Measurements from ENCODE around the gene MACIR. TPM values are rescaled to one million over a fixed set of nuclear protein-coding genes. Genes with fewer than 3 reads are reported as not detected.
"Not testable (repeated sequence)": the region's sequence is repeated elsewhere in the genome, so short reads cannot be mapped to it uniquely, and the experiment has no call there.

MACIR gene, protein sequence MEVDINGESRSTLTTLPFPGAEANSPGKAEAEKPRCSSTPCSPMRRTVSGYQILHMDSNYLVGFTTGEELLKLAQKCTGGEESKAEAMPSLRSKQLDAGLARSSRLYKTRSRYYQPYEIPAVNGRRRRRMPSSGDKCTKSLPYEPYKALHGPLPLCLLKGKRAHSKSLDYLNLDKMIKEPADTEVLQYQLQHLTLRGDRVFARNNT
- 12.6 and 19.7 TPM in 2 replicates for total RNA-seq (2014; rRNA removed; shearing (Covaris generic))

GRCh38 chr5:103258368-103258956 is at the start of gene MACIR:
Gene MACIR (plus strand): TSS chr5:103258763. CDS start chr5:103275920, 17,157 bp downstream.
- peak; percentile 100 for DNase-seq (ENCODE audit: low read depth)

DNA sequence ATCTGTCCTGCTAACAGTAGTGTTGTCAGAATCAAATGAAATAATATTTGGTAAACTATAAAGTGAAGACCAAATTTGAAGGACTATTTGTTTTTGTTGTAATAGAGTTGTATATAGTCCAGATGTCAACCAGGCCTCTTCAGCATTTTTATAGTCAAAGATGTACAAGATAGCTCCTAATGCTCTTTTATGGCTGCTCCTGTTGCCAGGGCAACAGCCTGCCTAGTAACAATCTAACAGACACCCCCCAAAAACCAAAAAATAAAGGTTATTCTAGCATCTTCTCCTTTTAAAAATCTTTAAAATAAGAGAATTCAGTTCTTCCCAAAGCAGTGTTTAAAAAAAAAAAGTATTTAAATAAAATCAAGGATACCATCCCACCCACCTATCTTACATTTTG is 49.5 kb upstream of the MACIR start:
- no peak for DNase-seq (ENCODE audit: low read depth)

GRCh38 chr5:103210952-103211351 is 47.6 kb upstream of the MACIR start:
- no peak for DNase-seq (ENCODE audit: low read depth)

DNA sequence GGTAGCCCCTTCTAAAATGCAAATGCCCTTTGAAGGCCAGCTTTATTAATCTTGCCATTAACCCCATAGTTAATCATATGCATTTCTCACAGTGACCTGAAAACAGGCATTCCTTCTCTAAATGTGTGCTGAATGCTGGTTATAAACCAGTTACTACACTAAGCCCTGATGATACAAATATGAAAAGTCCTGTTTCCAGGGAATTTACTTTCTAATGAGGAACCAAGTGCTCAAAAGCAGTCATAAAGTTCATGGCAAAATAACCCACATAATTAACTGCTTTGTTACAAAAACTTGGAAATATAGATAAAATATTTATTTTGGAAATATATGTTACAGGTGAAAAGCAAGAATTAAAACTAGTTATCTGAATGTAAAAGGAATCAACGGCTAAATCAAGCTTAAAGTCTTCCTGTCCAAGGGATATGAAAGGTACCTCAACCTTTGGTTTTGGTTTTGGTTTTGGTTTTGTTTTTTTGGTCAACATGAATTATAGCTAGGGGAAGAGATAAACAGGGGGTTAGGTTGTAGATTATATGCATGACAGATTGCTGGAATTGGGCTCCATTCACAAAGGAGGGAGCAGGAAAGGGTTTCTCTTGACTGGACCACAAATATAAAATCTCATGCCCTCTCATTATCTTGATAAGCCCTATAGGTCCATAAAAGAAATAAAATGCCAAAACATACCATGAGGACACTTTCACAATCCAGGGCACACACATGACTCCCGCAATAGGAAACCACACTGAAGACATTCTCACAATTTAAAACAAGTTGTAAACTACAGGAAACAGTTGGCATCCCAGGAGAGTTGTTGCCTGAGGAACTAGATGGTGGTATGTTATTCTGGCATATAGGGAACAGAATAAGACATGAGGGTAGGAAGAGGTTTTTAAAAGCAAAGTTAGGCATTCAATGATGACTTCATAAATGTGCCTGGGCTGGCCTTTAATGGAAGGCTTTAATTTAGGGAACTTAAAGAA is 46.7 kb upstream of the MACIR start:
- no peak for DNase-seq (ENCODE audit: low read depth)

- DNase-seq (ENCODE audit: low read depth): no peak
Observed at GRCh38 chr5:103216137-103216536, 42.4 kb upstream of the MACIR start.

- no peak for DNase-seq (ENCODE audit: low read depth)
Observed at GRCh38 chr5:103216697-103217096, 41.9 kb upstream of the MACIR start.

- DNase-seq (ENCODE audit: low read depth): no peak
Observed at GRCh38 chr5:103217101-103217500, 41.5 kb upstream of the MACIR start.

DNA sequence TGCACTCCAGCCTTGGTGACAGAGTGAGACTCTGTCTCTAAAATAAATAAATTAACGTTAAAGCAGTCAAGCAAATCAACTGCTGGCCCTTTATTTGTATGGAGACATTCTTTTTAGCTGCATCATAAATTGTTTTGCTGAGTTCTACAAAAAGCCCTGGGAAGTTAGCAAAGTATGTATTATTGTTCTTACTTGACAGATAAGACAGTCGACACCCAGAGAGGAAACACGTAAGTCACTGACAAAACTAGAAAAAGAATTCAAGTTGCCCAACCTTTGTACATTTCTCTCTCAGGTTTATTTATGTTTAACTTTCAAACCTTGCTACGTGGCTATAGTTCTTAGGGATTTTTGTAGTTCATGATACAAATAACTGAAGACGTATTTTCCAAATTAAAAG is 40.4 kb upstream of the MACIR start:
- DNase-seq (ENCODE audit: low read depth): no peak

- DNase-seq (ENCODE audit: low read depth): not testable (repeated sequence)
Observed at GRCh38 chr5:103219074-103219473, 39.5 kb upstream of the MACIR start.

DNA sequence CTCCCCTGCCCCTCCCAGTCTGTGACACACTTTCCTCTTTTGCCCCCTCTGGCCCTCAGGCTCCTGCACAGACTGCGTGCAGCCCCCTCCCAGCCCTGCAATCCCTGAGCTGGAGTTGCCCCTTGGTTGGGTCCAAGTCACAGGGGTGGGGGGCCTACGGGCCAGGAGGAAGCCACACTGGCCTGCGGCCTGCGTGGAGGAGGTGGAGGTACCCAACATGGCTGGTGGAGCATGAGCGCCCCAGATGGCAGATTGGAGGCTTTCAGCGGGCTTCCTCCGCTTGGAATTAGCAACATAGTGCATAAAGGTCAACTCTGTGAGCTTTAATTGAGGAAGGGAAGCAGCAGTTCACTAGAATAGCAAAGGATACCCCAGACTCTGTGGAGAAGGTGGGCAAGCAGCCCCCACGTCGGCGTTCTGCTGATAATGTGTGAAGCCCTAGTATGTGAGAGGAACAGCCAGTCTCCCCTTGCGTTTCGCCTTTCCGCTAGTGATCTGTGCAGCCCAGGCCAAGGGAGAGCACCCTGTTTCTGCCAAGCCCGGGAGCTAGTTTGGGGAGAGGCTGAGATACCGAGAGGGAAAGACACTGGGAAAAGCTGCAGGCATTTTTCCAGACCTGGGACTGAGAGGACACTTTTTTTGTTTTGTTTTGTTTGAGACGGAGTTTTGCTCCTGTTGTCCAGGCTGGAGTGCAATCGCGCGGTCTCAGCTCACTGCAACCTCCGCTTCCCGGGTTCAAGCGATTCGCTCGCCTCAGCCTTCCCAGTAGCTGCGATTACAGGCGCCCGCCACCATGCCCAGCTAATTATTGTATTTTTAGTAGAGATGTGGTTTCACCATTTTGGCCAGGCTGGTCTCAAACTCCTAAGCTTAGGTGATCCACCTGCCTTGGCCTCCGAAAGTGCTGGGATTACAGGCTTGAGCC is 35.3 kb upstream of the MACIR start:
- DNase-seq (ENCODE audit: low read depth): no peak

GRCh38 chr5:103224118-103224893 is 34.3 kb upstream of the MACIR start:
- DNase-seq (ENCODE audit: low read depth): peak; percentile 53

DNA sequence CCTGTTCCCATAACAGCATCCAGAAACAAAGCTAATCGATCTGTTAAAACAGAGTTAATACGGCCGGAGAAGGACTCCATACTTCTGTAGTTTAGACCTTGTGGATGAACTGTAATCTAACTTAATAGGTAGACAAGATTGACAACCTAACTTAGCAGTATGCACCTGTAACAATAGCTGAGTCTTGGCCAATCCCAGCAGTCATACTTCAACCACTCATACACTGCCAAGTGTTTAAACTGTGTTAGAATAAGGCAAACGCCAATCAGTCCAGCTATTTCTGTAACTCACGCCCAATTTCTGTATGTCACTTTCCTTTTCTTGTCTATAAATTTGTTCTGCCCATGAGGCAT is 33.7 kb upstream of the MACIR start:
- DNase-seq (ENCODE audit: low read depth): no peak

DNA sequence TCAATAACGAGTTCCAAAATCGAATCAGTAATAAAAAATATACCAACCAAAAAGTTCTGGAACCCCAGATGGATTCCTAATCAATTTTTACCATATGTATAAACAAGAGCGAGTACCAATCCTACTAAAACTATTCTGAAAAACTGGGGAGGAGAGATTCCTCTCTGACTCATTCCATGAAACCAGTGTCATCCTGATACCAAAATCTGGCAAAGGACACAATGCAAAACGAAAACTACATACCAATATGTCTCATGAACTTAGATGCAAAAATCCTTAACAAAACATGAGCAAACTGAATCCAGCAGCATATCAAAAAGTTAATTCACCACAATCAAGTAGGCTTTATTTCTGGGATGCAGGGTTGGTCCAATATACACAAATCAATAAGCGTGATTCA is 30.5 kb upstream of the MACIR start:
- DNase-seq (ENCODE audit: low read depth): no peak

- no peak for DNase-seq (ENCODE audit: low read depth)
Observed at GRCh38 chr5:103228588-103228987, 30.0 kb upstream of the MACIR start.

- peak; percentile 13 for DNase-seq (ENCODE audit: low read depth)
Observed at GRCh38 chr5:103232393-103232999, 26.1 kb upstream of the MACIR start.

DNA sequence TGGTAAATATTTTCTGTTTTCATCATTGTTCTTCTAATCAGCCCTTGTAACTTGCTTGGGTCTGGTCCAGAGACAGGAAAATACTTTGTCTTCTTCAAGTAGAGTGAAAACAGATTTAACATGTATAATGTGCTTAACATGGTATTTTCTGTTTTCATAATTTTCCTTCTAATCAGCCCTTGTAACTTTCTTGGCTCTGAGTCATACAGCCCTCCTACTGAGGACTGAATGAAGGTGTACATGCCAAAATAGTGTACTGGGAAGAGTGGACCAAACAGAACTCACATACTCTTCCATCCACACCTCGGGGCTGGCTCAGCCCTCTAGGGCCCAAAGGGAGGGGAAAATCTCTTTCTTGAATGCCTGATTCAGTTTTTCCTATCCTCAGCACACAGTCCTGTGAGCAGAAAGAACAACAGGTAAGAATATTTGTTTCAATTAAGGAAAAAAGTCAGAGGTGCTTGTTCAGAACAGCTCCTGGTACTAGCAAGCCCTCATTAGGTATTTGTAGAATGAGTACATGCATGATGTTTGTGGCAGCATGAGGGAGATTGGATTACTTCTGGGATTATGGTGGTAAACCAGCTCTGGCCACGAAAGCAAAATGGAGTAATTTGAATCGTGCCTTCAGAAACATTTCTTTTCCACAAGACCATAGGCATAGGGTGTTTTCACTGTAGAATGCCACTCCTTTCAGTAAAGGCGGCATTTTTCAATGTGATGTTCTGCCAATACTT is 24.2 kb upstream of the MACIR start:
- DNase-seq (ENCODE audit: low read depth): peak; percentile 28

DNA sequence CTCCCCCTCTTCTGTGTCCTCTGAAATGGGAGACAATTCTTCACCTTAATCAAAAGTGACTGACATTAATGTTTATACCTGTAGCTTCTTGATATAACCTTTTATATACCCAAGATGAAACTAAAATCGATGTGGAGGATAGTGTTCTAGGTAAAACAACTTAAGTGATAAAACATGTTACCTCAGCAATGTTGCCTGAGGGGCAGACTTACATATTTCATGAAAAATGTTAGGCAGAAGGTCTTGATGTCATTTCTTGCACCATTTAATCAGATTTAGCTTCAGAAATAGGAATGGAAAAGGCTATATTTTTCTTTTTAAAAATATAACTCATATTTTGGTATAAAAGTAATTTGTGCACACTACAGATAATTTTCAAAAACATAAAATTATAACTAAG is 22.7 kb upstream of the MACIR start:
- DNase-seq (ENCODE audit: low read depth): no peak

GRCh38 chr5:103237778-103238177 is 20.8 kb upstream of the MACIR start:
- DNase-seq (ENCODE audit: low read depth): no peak

GRCh38 chr5:103243665-103244064 is 14.9 kb upstream of the MACIR start:
- DNase-seq (ENCODE audit: low read depth): no peak

GRCh38 chr5:103244398-103244797 is 14.2 kb upstream of the MACIR start:
- no peak for DNase-seq (ENCODE audit: low read depth)
